Astrocyte (in vitro differentiated cells and primary cell): ENCODE data around the gene RSPH4A. TPM values are rescaled to one million over a fixed set of nuclear protein-coding genes. Genes with fewer than 3 reads are reported as not detected.

Source experiments
- DNase-seq: peaks from one replicate; pipeline ENCODE4 v3.0.0-alpha.2; 2010; ENCODE audit warnings: low read depth
- FAIRE-seq: peaks from 2 replicates; lab custom pipeline; 2011; peaks lifted over from hg19 to GRCh38; lab: Jason Lieb, UNC
- H2AFZ ChIP-seq: 2 replicates; pipeline ENCODE4 v1.6.0; 2012; ENCODE audit warnings: low read depth, low read length, inconsistent platforms
- H3K27ac ChIP-seq: 2 replicates; pipeline ENCODE4 v1.5.1; 2011; ENCODE audit warnings: low read depth, low read length, inconsistent platforms
- H3K27me3 ChIP-seq: 2 replicates; pipeline ENCODE4 v1.6.0; 2011; ENCODE audit warnings: low read length, inconsistent platforms; ENCODE audit not compliant: insufficient read depth
- H3K36me3 ChIP-seq: 2 replicates; pipeline ENCODE4 v1.5.1; 2011; ENCODE audit warnings: low read length, inconsistent platforms; ENCODE audit not compliant: insufficient read depth
- H3K4me1 ChIP-seq: 2 replicates; pipeline ENCODE4 v1.5.1; 2011; ENCODE audit warnings: low read length, inconsistent platforms; ENCODE audit not compliant: insufficient read depth
- H3K4me2 ChIP-seq: 2 replicates; pipeline ENCODE4 v1.6.0; 2012; ENCODE audit warnings: low read length, inconsistent platforms
- H3K4me3 ChIP-seq: 2 replicates; pipeline ENCODE4 v1.5.1; 2011; ENCODE audit warnings: low read depth, mild to moderate bottlenecking, low read length, inconsistent platforms; ENCODE audit not compliant: insufficient read depth
- H3K79me2 ChIP-seq: 2 replicates; pipeline ENCODE4 v1.6.0; 2012; ENCODE audit warnings: mild to moderate bottlenecking, low read length, inconsistent platforms; ENCODE audit not compliant: insufficient read depth
- H3K9ac ChIP-seq: 2 replicates; pipeline ENCODE4 v1.6.0; 2012; ENCODE audit warnings: mild to moderate bottlenecking, low read length, inconsistent platforms
- H3K9me3 ChIP-seq: 2 replicates; pipeline ENCODE4 v1.5.1; 2012; ENCODE audit warnings: low read depth, mild to moderate bottlenecking, low read length, inconsistent platforms; ENCODE audit not compliant: insufficient read depth
- H4K20me1 ChIP-seq: 2 replicates; pipeline ENCODE4 v1.6.0; 2012; ENCODE audit warnings: low read length, inconsistent platforms; ENCODE audit not compliant: insufficient read depth
- H3K27ac Mint-ChIP-seq: one replicate; pipeline ENCODE4 v1.8.0; 2021; ENCODE audit warnings: mild to moderate bottlenecking, mixed read lengths; ENCODE audit not compliant: unreplicated experiment
- H3K27me3 Mint-ChIP-seq: one replicate; pipeline ENCODE4 v1.8.0; 2021; ENCODE audit warnings: low read depth, mixed read lengths; ENCODE audit not compliant: unreplicated experiment
- H3K36me3 Mint-ChIP-seq: one replicate; pipeline ENCODE4 v1.8.0; 2021; ENCODE audit warnings: low read depth, mixed read lengths; ENCODE audit not compliant: unreplicated experiment
- H3K4me1 Mint-ChIP-seq: one replicate; pipeline ENCODE4 v1.8.0; 2021; ENCODE audit warnings: low read depth, mixed read lengths; ENCODE audit not compliant: unreplicated experiment
- H3K4me3 Mint-ChIP-seq: one replicate; pipeline ENCODE4 v1.8.0; 2021; ENCODE audit warnings: mild to moderate bottlenecking, moderate library complexity, mixed read lengths; ENCODE audit not compliant: unreplicated experiment
- H3K9me3 Mint-ChIP-seq: one replicate; pipeline ENCODE4 v1.8.0; 2021; ENCODE audit warnings: mild to moderate bottlenecking, mixed read lengths; ENCODE audit not compliant: unreplicated experiment
- EZH2 ChIP-seq: IDR thresholded peaks from 2 replicates; pipeline ENCODE4 v1.6.1; 2012; ENCODE audit warnings: mild to moderate bottlenecking, low read length, inconsistent platforms; ENCODE audit not compliant: insufficient read depth
- total RNA-seq: library from RNA; stranded (reverse); gene quantifications from 2 replicates; pipeline ENCODE4 v1.2.1, GENCODE V29; 2021
- TF ChIP-seq, protein P1 (sequence below): IDR thresholded peaks from 2 replicates; pipeline ENCODE4 v1.5.1; 2011; ENCODE audit warnings: low read depth, mild to moderate bottlenecking, inconsistent platforms, low read length, moderate library complexity; ENCODE audit not compliant: insufficient read depth

Gene RSPH4A
- total RNA-seq, 1 donor from 2014 or later: 0.48 TPM

- Mint-ChIP-seq H3K36me3 (peaks cover 6% of the 10 kb centered on the region), H3K4me1 (peaks cover 6% of the 10 kb centered on the region), H3K27ac (peak overlapping the region; percentile 97), H3K9me3 (no peaks in the 10 kb centered on the region), H3K27me3 (peaks cover 1% of the 10 kb centered on the region), H3K4me3 (peak overlapping the region; percentile 96)
- Histone ChIP-seq H4K20me1 (peaks cover 28% of the 10 kb centered on the region), H3K27ac (peak overlapping the region; percentile 90), H3K9ac (peak overlapping the region; percentile 98), H3K4me2 (peak overlapping the region; percentile 86), H3K79me2 (peaks cover 72% of the 10 kb centered on the region), H3K4me3 (peak overlapping the region; percentile 99), H3K9me3 (no peaks in the 10 kb centered on the region), H2AFZ (peak overlapping the region; percentile 0), H3K36me3 (peaks cover 4% of the 10 kb centered on the region), H3K27me3 (no peaks in the 10 kb centered on the region), H3K4me1 (peaks cover 6% of the 10 kb centered on the region)
- FAIRE-seq (no peak), DNase-seq (peak; percentile 23)
- TF ChIP-seq, protein P1, sequence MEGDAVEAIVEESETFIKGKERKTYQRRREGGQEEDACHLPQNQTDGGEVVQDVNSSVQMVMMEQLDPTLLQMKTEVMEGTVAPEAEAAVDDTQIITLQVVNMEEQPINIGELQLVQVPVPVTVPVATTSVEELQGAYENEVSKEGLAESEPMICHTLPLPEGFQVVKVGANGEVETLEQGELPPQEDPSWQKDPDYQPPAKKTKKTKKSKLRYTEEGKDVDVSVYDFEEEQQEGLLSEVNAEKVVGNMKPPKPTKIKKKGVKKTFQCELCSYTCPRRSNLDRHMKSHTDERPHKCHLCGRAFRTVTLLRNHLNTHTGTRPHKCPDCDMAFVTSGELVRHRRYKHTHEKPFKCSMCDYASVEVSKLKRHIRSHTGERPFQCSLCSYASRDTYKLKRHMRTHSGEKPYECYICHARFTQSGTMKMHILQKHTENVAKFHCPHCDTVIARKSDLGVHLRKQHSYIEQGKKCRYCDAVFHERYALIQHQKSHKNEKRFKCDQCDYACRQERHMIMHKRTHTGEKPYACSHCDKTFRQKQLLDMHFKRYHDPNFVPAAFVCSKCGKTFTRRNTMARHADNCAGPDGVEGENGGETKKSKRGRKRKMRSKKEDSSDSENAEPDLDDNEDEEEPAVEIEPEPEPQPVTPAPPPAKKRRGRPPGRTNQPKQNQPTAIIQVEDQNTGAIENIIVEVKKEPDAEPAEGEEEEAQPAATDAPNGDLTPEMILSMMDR: no peak
- no peak for TF ChIP-seq EZH2
Observed at GRCh38 chr6:116572162-116572561, 44.1 kb upstream of the RSPH4A start.

DNA sequence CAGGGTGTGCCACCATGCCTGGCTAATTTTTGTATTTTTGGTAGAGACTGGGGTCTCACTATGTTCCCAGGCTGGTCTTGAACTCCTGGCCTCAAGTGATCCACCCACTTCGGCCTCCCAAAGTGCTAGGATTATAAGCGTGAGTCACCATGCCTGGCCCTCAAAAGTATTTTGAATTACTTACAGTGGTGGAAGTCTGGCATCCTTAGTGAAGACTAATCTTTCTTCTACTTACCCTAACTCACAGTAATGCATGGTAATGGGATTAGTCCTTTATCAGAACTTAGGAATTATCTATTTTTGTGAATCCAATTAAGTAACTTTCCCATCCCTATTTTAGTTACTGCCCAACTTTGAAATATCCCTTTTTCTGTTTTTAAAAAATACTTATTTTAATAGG lies 41.1 kb upstream of the RSPH4A start:
- Mint-ChIP-seq H3K27me3 (no peaks in the 10 kb centered on the region), H3K4me3 (no peak overlapping the region), H3K4me1 (peaks cover 19% of the 10 kb centered on the region), H3K27ac (no peak overlapping the region), H3K9me3 (no peaks in the 10 kb centered on the region), H3K36me3 (peaks cover 9% of the 10 kb centered on the region)
- FAIRE-seq (no peak), DNase-seq (no peak)
- TF ChIP-seq EZH2: no peak
- TF ChIP-seq, protein P1: no peak
- no peak overlapping the region for H3K9ac ChIP-seq
- no peak overlapping the region for H3K4me3 ChIP-seq
- H3K4me2 ChIP-seq: no peak overlapping the region
- H3K79me2 ChIP-seq: peaks cover 96% of the 10 kb centered on the region
- peaks cover 6% of the 10 kb centered on the region for H3K36me3 ChIP-seq
- peaks cover 37% of the 10 kb centered on the region for H4K20me1 ChIP-seq
- no peaks in the 10 kb centered on the region for H3K27me3 ChIP-seq
- H3K9me3 ChIP-seq: no peaks in the 10 kb centered on the region
- H3K4me1 ChIP-seq: peaks cover 6% of the 10 kb centered on the region
- no peak overlapping the region for H3K27ac ChIP-seq
- no peak overlapping the region for H2AFZ ChIP-seq

- Mint-ChIP-seq H3K36me3 (peaks cover 9% of the 10 kb centered on the region), H3K27ac (no peak overlapping the region), H3K9me3 (no peaks in the 10 kb centered on the region), H3K4me3 (no peak overlapping the region), H3K4me1 (peaks cover 23% of the 10 kb centered on the region), H3K27me3 (no peaks in the 10 kb centered on the region)
- no peak for DNase-seq
- H3K36me3 ChIP-seq: peaks cover 7% of the 10 kb centered on the region
- no peak overlapping the region for H3K9ac ChIP-seq
- FAIRE-seq: no peak
- no peak overlapping the region for H3K4me3 ChIP-seq
- no peak overlapping the region for H3K4me2 ChIP-seq
- no peak for TF ChIP-seq EZH2
- TF ChIP-seq, protein P1: no peak
- H4K20me1 ChIP-seq: peaks cover 36% of the 10 kb centered on the region
- H3K79me2 ChIP-seq: peaks cover 86% of the 10 kb centered on the region
- H3K4me1 ChIP-seq: peaks cover 6% of the 10 kb centered on the region
- H3K27me3 ChIP-seq: no peaks in the 10 kb centered on the region
- no peak overlapping the region for H3K27ac ChIP-seq
- H3K9me3 ChIP-seq: no peaks in the 10 kb centered on the region
- H2AFZ ChIP-seq: no peak overlapping the region
Observed at GRCh38 chr6:116577486-116577885, 38.8 kb upstream of the RSPH4A start.
